Endothelial cell of umbilical vein (primary cell): Measurements from ENCODE around the gene MID1. TPM values are rescaled to one million over a fixed set of nuclear protein-coding genes. Genes with fewer than 3 reads are reported as not detected.

Source experiments
- BruUV-seq: library from RNA; stranded (reverse); fragments of 400-500 nt; replicated peaks from 2 replicates; lab custom pipeline; 2021; lab: Mats Ljungman, UMichigan
- CTCF ChIA-PET: fragments of 300-600, 350-600 bp; sonication (Branson Sonifier 250); formaldehyde crosslinking; loops from one replicate; lab custom pipeline; 2021; ENCODE audit warnings: antibody characterized with exemption, inconsistent platforms; lab: Charles Lee
- POLR2A ChIA-PET: fragments of 300-600, 350-600 bp; sonication (Branson Sonifier 250); formaldehyde crosslinking; loops from one replicate; lab custom pipeline; 2021; ENCODE audit warnings: antibody characterized with exemption, inconsistent platforms; lab: Charles Lee
- DNase-seq: peaks from one replicate; pipeline ENCODE4 v3.0.0-alpha.2; 2011; ENCODE audit warnings: low read depth, low spot score
- FAIRE-seq: peaks from 2 replicates; lab custom pipeline; 2011; peaks lifted over from hg19 to GRCh38; lab: Jason Lieb, UNC
- H2AFZ ChIP-seq: 2 replicates; pipeline ENCODE4 v1.6.0; 2012; ENCODE audit warnings: low read depth, low read length, control low read depth, inconsistent platforms
- H3K27ac ChIP-seq: 2 replicates; pipeline ENCODE4 v1.5.1; 2011; ENCODE audit warnings: low read depth, mild to moderate bottlenecking, control low read depth, low read length, moderate library complexity; ENCODE audit not compliant: insufficient read depth
- H3K27me3 ChIP-seq, 2 experiments: 2 replicates each; pipeline versions ENCODE4 v1.6.0 to v1.6.1; 2011; ENCODE audit warnings: low read length in 2 of 2, mixed read lengths in 1 of 2; ENCODE audit not compliant: control insufficient read depth in 2 of 2, insufficient read depth in 2 of 2
- H3K36me3 ChIP-seq, 2 experiments: 2 replicates in 1 of 2; 3 replicates in 1 of 2; pipeline ENCODE4 v1.5.1; 2011; ENCODE audit warnings: low read length in 2 of 2, mild to moderate bottlenecking in 1 of 2, moderate library complexity in 1 of 2; ENCODE audit not compliant: control insufficient read depth in 2 of 2, insufficient read depth in 2 of 2; ENCODE audit errors: extremely low read depth in 1 of 2
- H3K4me1 ChIP-seq: 3 replicates; pipeline ENCODE4 v1.5.1; 2011; ENCODE audit warnings: mild to moderate bottlenecking, low read length; ENCODE audit not compliant: control insufficient read depth, insufficient read depth; ENCODE audit errors: extremely low read depth
- H3K4me2 ChIP-seq: 2 replicates; pipeline ENCODE4 v1.6.1; 2011; ENCODE audit warnings: low read length, control low read depth, mixed read lengths; ENCODE audit not compliant: insufficient read depth
- H3K4me3 ChIP-seq, 3 experiments: fragments of 200-600 bp in 1 of 3; sonication (generic), shearing (Covaris generic) in 1 of 3; replicated peaks in 1 of 3; 2 replicates each; pipeline ENCODE4 v1.5.1; 2011 to 2016; ENCODE audit warnings: control low read depth in 3 of 3, low read length in 3 of 3, mild to moderate bottlenecking in 2 of 3, inconsistent platforms in 1 of 3, low read depth in 1 of 3, moderate library complexity in 1 of 3; ENCODE audit not compliant: insufficient read depth in 1 of 3
- H3K79me2 ChIP-seq: 2 replicates; pipeline ENCODE4 v1.6.0; 2012; ENCODE audit warnings: low read length, inconsistent platforms; ENCODE audit not compliant: control insufficient read depth, insufficient read depth
- H3K9ac ChIP-seq: replicated peaks from 2 replicates; pipeline ENCODE3; 2011; ENCODE audit warnings: low read length, control low read depth; ENCODE audit not compliant: insufficient read depth; ENCODE audit errors: extremely low read depth
- H3K9me1 ChIP-seq: replicated peaks from 3 replicates; pipeline ENCODE4 v1.6.0; 2011; ENCODE audit warnings: mild to moderate bottlenecking, low read length; ENCODE audit not compliant: control insufficient read depth, insufficient read depth; ENCODE audit errors: extremely low read depth
- H3K9me3 ChIP-seq: replicated peaks from 2 replicates; pipeline ENCODE4 v1.5.1; 2012; ENCODE audit warnings: low read length, inconsistent platforms; ENCODE audit not compliant: control insufficient read depth, insufficient read depth
- H4K20me1 ChIP-seq: replicated peaks from 2 replicates; pipeline ENCODE3; 2011; ENCODE audit warnings: mild to moderate bottlenecking, low read length; ENCODE audit not compliant: control insufficient read depth, insufficient read depth; ENCODE audit errors: extremely low read depth
- EZH2 ChIP-seq: IDR thresholded peaks from 2 replicates; pipeline ENCODE4 v1.6.1; 2012; ENCODE audit warnings: borderline replicate concordance, low read depth, mild to moderate bottlenecking, moderate library complexity, low read length, inconsistent platforms; ENCODE audit not compliant: severe bottlenecking
- FOS ChIP-seq: IDR thresholded peaks from 2 replicates; pipeline ENCODE4 v1.6.1; 2011; ENCODE audit warnings: mild to moderate bottlenecking, low read length, moderate library complexity, borderline replicate concordance; ENCODE audit not compliant: insufficient read depth
- GATA2 ChIP-seq: IDR thresholded peaks from 2 replicates; pipeline ENCODE4 v1.7.0; 2011; ENCODE audit warnings: low read depth, mild to moderate bottlenecking, moderate library complexity, mixed read lengths, low read length; ENCODE audit not compliant: insufficient read length, insufficient read depth
- JUN ChIP-seq: IDR thresholded peaks from 2 replicates; pipeline ENCODE4 v1.6.1; 2011; ENCODE audit warnings: borderline replicate concordance, low read depth; ENCODE audit not compliant: insufficient read length, insufficient read depth
- MYC ChIP-seq: IDR thresholded peaks from one replicate; pipeline ENCODE4 v1.6.1; 2011; ENCODE audit warnings: mild to moderate bottlenecking, low read depth, low read length
- POLR2A ChIP-seq: IDR thresholded peaks from 2 replicates; pipeline ENCODE4 v1.6.1; 2012; ENCODE audit warnings: low read depth, mild to moderate bottlenecking, control low read depth, low read length
- POLR2AphosphoS5 ChIP-seq: IDR thresholded peaks from 2 replicates; pipeline ENCODE4 v1.6.1; 2012; ENCODE audit warnings: low read depth, mild to moderate bottlenecking, control low read depth, low read length, moderate library complexity; ENCODE audit not compliant: insufficient read depth
- dilution Hi-C: fragments of 300-500 bp; cut with MboI; formaldehyde crosslinking; loops from one replicate; pipeline ENCODE4 v1.15.0; 2019; ENCODE audit warnings: low sequenced_read_pairs; ENCODE audit not compliant: extremely low pct_ligation_motif_present
- intact Hi-C: fragments of 100-400 bp; cut with micrococcal nuclease; formaldehyde crosslinking; loops from one replicate; pipeline ENCODE4 v1.10.0; 2022
- polyA plus RNA-seq, 4 experiments: library from polyadenylated mRNA; depleted of rRNA in 3 of 4; stranded (reverse) in 3 of 4; unstranded in 1 of 4; fragments of >200 nt; gene quantifications; 2 replicates each; pipeline versions ENCODE4 v1.2.1 to v1.2.3, GENCODE V29; 2011 to 2012; ENCODE audit warnings: missing spikeins in 1 of 4
- small RNA-seq: library from RNA; depleted of rRNA; stranded (forward); fragments of <200 nt; gene quantifications from one replicate; pipeline ENCODE3, GENCODE V24; 2012; ENCODE audit warnings: low replicate concordance, low read depth; ENCODE audit not compliant: insufficient read depth, insufficient read length
- total RNA-seq: library from RNA; stranded (reverse); gene quantifications from 2 replicates; pipeline ENCODE4 v1.2.3, GENCODE V29; 2021
- TF ChIP-seq, protein P1 (sequence below), 2 donors: IDR thresholded peaks; 1 replicate in 1 of 2; 2 replicates in 1 of 2; pipeline ENCODE4 v1.5.1; 2011; ENCODE audit warnings: low read length in 2 of 2, mild to moderate bottlenecking in 2 of 2, moderate library complexity in 2 of 2, control low read depth in 1 of 2, inconsistent platforms in 1 of 2, low read depth in 1 of 2; ENCODE audit not compliant: insufficient read depth in 1 of 2; ENCODE audit errors: extremely low read depth in 1 of 2
- TF ChIP-seq, protein P2 (sequence below): IDR thresholded peaks from 2 replicates; pipeline ENCODE4 v1.6.1; 2011; ENCODE audit not compliant: insufficient read depth, insufficient read length

Gene MID1
- total and polyA plus RNA-seq, 2 donors (not counting 3 experiments of a cell fraction or from before 2014, with no cell fraction given) = 21.3 to 29.8 TPM

DNA sequence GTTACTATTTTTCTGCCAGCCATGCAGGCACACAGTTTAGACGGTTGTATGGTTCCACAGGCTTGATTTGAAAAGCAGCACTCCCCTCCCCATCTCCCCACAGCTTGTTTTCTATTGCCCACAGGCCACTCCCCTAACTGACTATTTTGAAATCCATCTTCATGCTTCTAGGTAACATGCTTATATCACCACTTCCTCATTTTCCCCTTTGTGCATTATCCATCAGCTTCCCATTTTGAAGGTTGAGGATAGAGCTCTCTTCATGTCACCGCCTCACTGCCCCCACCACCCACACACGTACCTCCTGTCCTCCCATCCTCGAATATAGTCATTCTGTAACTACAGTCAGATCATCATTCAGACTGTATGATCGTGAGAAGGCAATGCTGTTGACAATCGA lies 224.7 kb downstream of the MID1 start:
- Histone ChIP-seq H3K9me3 (no peaks in the 10 kb centered on the region), H3K27me3 (no peaks in the 10 kb centered on the region), H3K9me1 (no peaks in the 10 kb centered on the region), H3K79me2 (no peaks in the 10 kb centered on the region), H2AFZ (no peak overlapping the region), H3K4me2 (no peak overlapping the region), H3K4me3 (no peak overlapping the region), H3K27ac (no peak overlapping the region), H3K4me1 (no peaks in the 10 kb centered on the region), H3K36me3 (no peaks in the 10 kb centered on the region), H4K20me1 (no peaks in the 10 kb centered on the region), H3K9ac (no peak overlapping the region)
- dilution Hi-C loops = no loop called here
- intact Hi-C loops = no loop called here
- TF ChIP-seq FOS (no peak), JUN (no peak), MYC (no peak), POLR2AphosphoS5 (no peak), POLR2A (no peak), GATA2 (no peak), EZH2 (no peak)
- TF ChIP-seq, protein P1, sequence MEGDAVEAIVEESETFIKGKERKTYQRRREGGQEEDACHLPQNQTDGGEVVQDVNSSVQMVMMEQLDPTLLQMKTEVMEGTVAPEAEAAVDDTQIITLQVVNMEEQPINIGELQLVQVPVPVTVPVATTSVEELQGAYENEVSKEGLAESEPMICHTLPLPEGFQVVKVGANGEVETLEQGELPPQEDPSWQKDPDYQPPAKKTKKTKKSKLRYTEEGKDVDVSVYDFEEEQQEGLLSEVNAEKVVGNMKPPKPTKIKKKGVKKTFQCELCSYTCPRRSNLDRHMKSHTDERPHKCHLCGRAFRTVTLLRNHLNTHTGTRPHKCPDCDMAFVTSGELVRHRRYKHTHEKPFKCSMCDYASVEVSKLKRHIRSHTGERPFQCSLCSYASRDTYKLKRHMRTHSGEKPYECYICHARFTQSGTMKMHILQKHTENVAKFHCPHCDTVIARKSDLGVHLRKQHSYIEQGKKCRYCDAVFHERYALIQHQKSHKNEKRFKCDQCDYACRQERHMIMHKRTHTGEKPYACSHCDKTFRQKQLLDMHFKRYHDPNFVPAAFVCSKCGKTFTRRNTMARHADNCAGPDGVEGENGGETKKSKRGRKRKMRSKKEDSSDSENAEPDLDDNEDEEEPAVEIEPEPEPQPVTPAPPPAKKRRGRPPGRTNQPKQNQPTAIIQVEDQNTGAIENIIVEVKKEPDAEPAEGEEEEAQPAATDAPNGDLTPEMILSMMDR (IDR thresholded peaks at IDR 0.05; ENCODE audit: extremely low read depth in 1 of 2, insufficient read depth in 1 of 2, low read depth in 1 of 2, low read length in 2 of 2) = no peak
- TF ChIP-seq, protein P2, sequence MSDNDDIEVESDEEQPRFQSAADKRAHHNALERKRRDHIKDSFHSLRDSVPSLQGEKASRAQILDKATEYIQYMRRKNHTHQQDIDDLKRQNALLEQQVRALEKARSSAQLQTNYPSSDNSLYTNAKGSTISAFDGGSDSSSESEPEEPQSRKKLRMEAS = no peak
- ChIA-PET CTCF (no interaction called here), POLR2A (no interaction called here)
- no TSS peak for BruUV-seq
- FAIRE-seq = no peak
- DNase-seq = no peak

Small RNAs within 50 kb of the gene (small RNA-seq; reads per million reads assigned to genes)
- gene RNU6-800P = not detected
